Measurements from ENCODE around the gene MRGPRX3.

DNA sequence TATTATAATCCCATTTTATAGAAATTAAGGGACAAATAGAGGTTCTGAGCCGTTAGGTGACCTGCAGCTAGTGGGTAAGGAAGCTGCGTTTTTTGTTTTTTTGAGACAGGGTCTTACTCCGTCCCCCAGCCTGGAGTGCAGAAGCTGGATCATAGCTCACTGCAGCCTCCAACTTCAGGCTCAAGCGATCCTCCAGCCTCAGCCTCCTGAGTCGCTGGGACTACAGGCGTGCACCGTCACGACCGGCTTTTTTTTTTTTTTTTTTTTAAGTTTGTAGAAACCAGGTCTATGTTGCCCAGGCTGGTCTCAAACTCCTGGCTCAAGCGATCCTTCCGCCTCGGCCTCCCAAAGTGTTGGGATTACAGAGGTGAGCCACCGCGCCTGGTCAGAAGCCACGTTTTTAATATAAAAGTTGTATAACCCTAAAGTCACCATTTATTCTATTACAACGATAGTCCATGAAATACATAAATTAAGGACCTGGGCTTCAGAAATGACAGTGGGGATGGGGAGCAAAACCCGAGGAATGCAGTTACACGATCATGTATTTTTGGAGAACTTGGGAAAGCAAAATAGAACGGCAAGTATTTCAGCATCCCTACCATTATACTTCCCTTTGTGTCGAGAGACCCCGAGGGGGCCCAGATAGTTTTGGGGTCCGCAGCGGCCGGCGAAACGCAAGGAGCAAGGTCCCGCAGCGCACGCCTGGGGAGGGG is 27.1 kb upstream of the MRGPRX3 start:
- TF ChIP-seq, protein P1, sequence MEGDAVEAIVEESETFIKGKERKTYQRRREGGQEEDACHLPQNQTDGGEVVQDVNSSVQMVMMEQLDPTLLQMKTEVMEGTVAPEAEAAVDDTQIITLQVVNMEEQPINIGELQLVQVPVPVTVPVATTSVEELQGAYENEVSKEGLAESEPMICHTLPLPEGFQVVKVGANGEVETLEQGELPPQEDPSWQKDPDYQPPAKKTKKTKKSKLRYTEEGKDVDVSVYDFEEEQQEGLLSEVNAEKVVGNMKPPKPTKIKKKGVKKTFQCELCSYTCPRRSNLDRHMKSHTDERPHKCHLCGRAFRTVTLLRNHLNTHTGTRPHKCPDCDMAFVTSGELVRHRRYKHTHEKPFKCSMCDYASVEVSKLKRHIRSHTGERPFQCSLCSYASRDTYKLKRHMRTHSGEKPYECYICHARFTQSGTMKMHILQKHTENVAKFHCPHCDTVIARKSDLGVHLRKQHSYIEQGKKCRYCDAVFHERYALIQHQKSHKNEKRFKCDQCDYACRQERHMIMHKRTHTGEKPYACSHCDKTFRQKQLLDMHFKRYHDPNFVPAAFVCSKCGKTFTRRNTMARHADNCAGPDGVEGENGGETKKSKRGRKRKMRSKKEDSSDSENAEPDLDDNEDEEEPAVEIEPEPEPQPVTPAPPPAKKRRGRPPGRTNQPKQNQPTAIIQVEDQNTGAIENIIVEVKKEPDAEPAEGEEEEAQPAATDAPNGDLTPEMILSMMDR (IDR thresholded peaks at IDR 0.05; ENCODE audit: low read length): no peak
- TF ChIP-seq EZH2phosphoT487 (IDR thresholded peaks at IDR 0.05; ENCODE audit: low read length) (no peak), EZH2 (optimal IDR thresholded peaks at IDR 0.05; ENCODE audit: low read depth, low read length) (no peak)
